IMR-90 (cell line): ENCODE results near the gene NDUFB4. TPM values are rescaled to one million over a fixed set of nuclear protein-coding genes. Genes with fewer than 3 reads are reported as not detected.

Experiments used
- ATAC-seq: fragments of 200-7000 bp; cut with Tn5 transposase; 2 replicates; pipeline ENCODE4 v1.9.1; 2020; ENCODE audit warnings: low read depth, mild to moderate bottlenecking, moderate library complexity
- BruUV-seq: library from RNA; stranded (reverse); fragments of 400-500 nt; replicated peaks from 2 replicates; lab custom pipeline; 2021; lab: Mats Ljungman, UMichigan
- CTCF ChIA-PET: fragments of 300-600 bp; formaldehyde crosslinking; extraction: SDS; loops from one replicate; lab custom pipeline; 2021; ENCODE audit warnings: antibody characterized with exemption; lab: Yijun Ruan, JAX
- POLR2A ChIA-PET: fragments of 300-600 bp; sonication (Branson Sonifier 250); formaldehyde crosslinking; loops from one replicate; lab custom pipeline; 2022; ENCODE audit warnings: antibody characterized with exemption; ENCODE audit not compliant: unreplicated experiment; lab: Charles Lee
- DNase-seq: peaks from one replicate; pipeline ENCODE4 v3.0.0; 2013
- H2AFZ ChIP-seq: replicated peaks from 2 replicates; pipeline ENCODE3; 2013; ENCODE audit warnings: low read length, mild to moderate bottlenecking; ENCODE audit not compliant: poor library complexity
- H2AK5ac ChIP-seq: 2 replicates; pipeline ENCODE4 v1.6.1; 2013; ENCODE audit warnings: low read depth, low read length, inconsistent platforms
- H2AK9ac ChIP-seq: replicated peaks from 2 replicates; pipeline ENCODE3; 2013; ENCODE audit warnings: mild to moderate bottlenecking, low read depth, low read length, moderate library complexity; ENCODE audit not compliant: poor library complexity
- H2BK120ac ChIP-seq: 2 replicates; pipeline ENCODE4 v1.6.1; 2013; ENCODE audit warnings: low read depth, low read length, inconsistent platforms
- H2BK15ac ChIP-seq: 3 replicates; pipeline ENCODE4 v1.6.1; 2013; ENCODE audit warnings: low read depth, low read length, inconsistent platforms
- H2BK20ac ChIP-seq: 2 replicates; pipeline ENCODE4 v1.6.1; 2013; ENCODE audit warnings: low read depth, mild to moderate bottlenecking, inconsistent platforms, low read length, moderate library complexity
- H2BK5ac ChIP-seq: 2 replicates; pipeline ENCODE4 v1.6.1; 2013; ENCODE audit warnings: mild to moderate bottlenecking, low read depth, low read length, inconsistent platforms; ENCODE audit not compliant: poor library complexity, severe bottlenecking
- H3K14ac ChIP-seq: replicated peaks from 2 replicates; pipeline ENCODE4 v1.6.1; 2013; ENCODE audit warnings: low read depth, low read length, inconsistent platforms
- H3K18ac ChIP-seq: 2 replicates; pipeline ENCODE4 v1.6.1; 2013; ENCODE audit warnings: low read depth, low read length, control low read depth
- H3K23ac ChIP-seq: 2 replicates; pipeline ENCODE4 v1.6.1; 2013; ENCODE audit warnings: low read depth, low read length, inconsistent platforms
- H3K27ac ChIP-seq: 2 replicates; pipeline ENCODE4 v1.5.1; 2013; ENCODE audit warnings: mild to moderate bottlenecking, control low read depth, low read length; ENCODE audit not compliant: insufficient read depth
- H3K27me3 ChIP-seq: 2 replicates; pipeline ENCODE4 v1.6.1; 2013; ENCODE audit warnings: low read length; ENCODE audit not compliant: control insufficient read depth, insufficient read depth
- H3K36me3 ChIP-seq: 2 replicates; pipeline ENCODE4 v1.6.1; 2013; ENCODE audit warnings: low read length, mixed read lengths; ENCODE audit not compliant: control insufficient read depth, insufficient read depth
- H3K4ac ChIP-seq: 2 replicates; pipeline ENCODE4 v1.6.1; 2013; ENCODE audit warnings: low read depth, low read length, inconsistent platforms
- H3K4me1 ChIP-seq: 2 replicates; pipeline ENCODE4 v1.6.1; 2013; ENCODE audit warnings: low read length, mixed read lengths; ENCODE audit not compliant: control insufficient read depth, insufficient read depth
- H3K4me2 ChIP-seq: 2 replicates; pipeline ENCODE4 v1.6.1; 2013; ENCODE audit warnings: low read depth, mild to moderate bottlenecking, control low read depth, low read length, moderate library complexity
- H3K4me3 ChIP-seq: 2 replicates; pipeline ENCODE4 v1.5.1; 2013; ENCODE audit warnings: low read depth, mild to moderate bottlenecking, control low read depth, low read length, moderate library complexity; ENCODE audit not compliant: insufficient read depth
- H3K56ac ChIP-seq: 2 replicates; pipeline ENCODE4 v1.6.1; 2013; ENCODE audit warnings: low read length, inconsistent platforms; ENCODE audit not compliant: insufficient read depth; ENCODE audit errors: extremely low read depth
- H3K79me1 ChIP-seq, 2 experiments: 2 replicates each; pipeline ENCODE4 v1.6.1; 2013; ENCODE audit warnings: low read length in 2 of 2, inconsistent platforms in 1 of 2, low read depth in 1 of 2
- H3K9ac ChIP-seq: 2 replicates; pipeline ENCODE4 v1.6.1; 2013; ENCODE audit warnings: low read depth, low read length, control low read depth
- H3K9me1 ChIP-seq: 2 replicates; pipeline ENCODE4 v1.6.1; 2013; ENCODE audit warnings: low read length, inconsistent platforms; ENCODE audit not compliant: insufficient read depth
- H3K9me3 ChIP-seq: 2 replicates; pipeline ENCODE4 v1.6.1; 2013; ENCODE audit warnings: low read length; ENCODE audit not compliant: control insufficient read depth, insufficient read depth
- H4K20me1 ChIP-seq: 2 replicates; pipeline ENCODE4 v1.6.1; 2013; ENCODE audit warnings: low read length, inconsistent platforms; ENCODE audit not compliant: insufficient read depth
- H4K5ac ChIP-seq: 2 replicates; pipeline ENCODE4 v1.6.1; 2013; ENCODE audit warnings: mild to moderate bottlenecking, low read depth, low read length, control low read depth
- H4K8ac ChIP-seq, 2 experiments: 2 replicates each; pipeline ENCODE4 v1.6.1; 2013; ENCODE audit warnings: low read depth in 2 of 2, low read length in 2 of 2, control low read depth in 1 of 2, inconsistent platforms in 1 of 2
- H4K91ac ChIP-seq: 2 replicates; pipeline ENCODE4 v1.6.1; 2013; ENCODE audit warnings: low read depth, low read length, inconsistent platforms; ENCODE audit not compliant: insufficient read depth
- BHLHE40 ChIP-seq: fragments of 150-350 bp; IDR thresholded peaks from 2 replicates; pipeline ENCODE4 v1.6.1; 2016; ENCODE audit warnings: mild to moderate bottlenecking, low read depth, low read length
- CEBPB ChIP-seq: IDR thresholded peaks from 2 replicates; pipeline ENCODE4 v1.6.1; 2012; ENCODE audit warnings: low read depth, low read length, improper control_type of control experiment
- CHD1 ChIP-seq: IDR thresholded peaks from 2 replicates; pipeline ENCODE4 v1.6.1; 2012; ENCODE audit warnings: low read depth, low read length, improper control_type of control experiment
- FOS ChIP-seq: fragments of 150-350 bp; IDR thresholded peaks from 2 replicates; pipeline ENCODE4 v1.6.1; 2016; ENCODE audit warnings: low read depth, low read length
- MAFK ChIP-seq: IDR thresholded peaks from 2 replicates; pipeline ENCODE4 v1.6.1; 2012; ENCODE audit warnings: low read depth, low read length, improper control_type of control experiment
- MAZ ChIP-seq: IDR thresholded peaks from 2 replicates; pipeline ENCODE4 v1.6.1; 2012; ENCODE audit warnings: low read depth, mild to moderate bottlenecking, low read length, improper control_type of control experiment, moderate library complexity, borderline replicate concordance
- MXI1 ChIP-seq: IDR thresholded peaks from 2 replicates; pipeline ENCODE4 v1.6.1; 2012; ENCODE audit warnings: low read depth, mild to moderate bottlenecking, low read length, moderate library complexity, borderline replicate concordance
- NFE2L2 ChIP-seq: fragments of 150-350 bp; IDR thresholded peaks from 2 replicates; pipeline ENCODE4 v1.6.1; 2016; ENCODE audit warnings: low read depth, mild to moderate bottlenecking, low read length
- POLR2A ChIP-seq: IDR thresholded peaks from 2 replicates; pipeline ENCODE4 v1.6.1; 2012; ENCODE audit warnings: mild to moderate bottlenecking, low read depth, low read length
- RAD21 ChIP-seq: IDR thresholded peaks from 2 replicates; pipeline ENCODE4 v1.6.1; 2012; ENCODE audit warnings: low read length, improper control_type of control experiment
- RCOR1 ChIP-seq: IDR thresholded peaks from 2 replicates; pipeline ENCODE4 v1.6.1; 2012; ENCODE audit warnings: mild to moderate bottlenecking, low read length, improper control_type of control experiment; ENCODE audit not compliant: insufficient replicate concordance
- RFX5 ChIP-seq: IDR thresholded peaks from 2 replicates; pipeline ENCODE4 v1.8.0; 2012; ENCODE audit warnings: low read depth, mild to moderate bottlenecking, low read length, moderate library complexity
- SMC3 ChIP-seq: fragments of 150-350 bp; IDR thresholded peaks from 2 replicates; pipeline ENCODE4 v1.6.1; 2016; ENCODE audit warnings: low read depth, mild to moderate bottlenecking, antibody characterized with exemption, low read length, moderate library complexity
- WGBS, 2 experiments: methylation state at CpG; one replicate each; pipeline versions ENCODE4 v1.1.5 to v1.1.7; 2013; ENCODE audit warnings: missing lambda C conversion rate in 2 of 2; ENCODE audit not compliant: insufficient read length in 1 of 2; ENCODE audit errors: extremely low coverage in 2 of 2; 5-methylcytosine and 5-hydroxymethylcytosine counted together
- dilution Hi-C: fragments of 300-500 bp; cut with HindIII; formaldehyde crosslinking; loops from one replicate; pipeline ENCODE4 v1.14.3; 2018; ENCODE audit warnings: low sequenced_read_pairs; ENCODE audit not compliant: unreplicated experiment
- in situ Hi-C: fragments of 300-500 bp; cut with MboI; formaldehyde crosslinking; loops from 3 replicates; pipeline ENCODE4 v1.14.3; 2019; ENCODE audit warnings: low sequenced_read_pairs, inconsistent platforms, mixed read lengths
- intact Hi-C: fragments of 100-400 bp; cut with micrococcal nuclease; formaldehyde crosslinking; loops from 2 replicates; pipeline ENCODE4 v1.10.0; 2022
- polyA plus RNA-seq, 3 experiments: library from polyadenylated mRNA; depleted of rRNA; stranded (reverse); fragments of >200 nt; gene quantifications; 2 replicates each; pipeline ENCODE4 v1.2.3, GENCODE V29; 2012; ENCODE audit warnings: low replicate concordance in 1 of 3
- total RNA-seq: library from RNA; depleted of rRNA; stranded (reverse); fragments of >200 nt; gene quantifications from 2 replicates; pipeline ENCODE4 v1.2.3, GENCODE V29; 2012
- TF ChIP-seq, protein P1 (sequence below): conservative IDR thresholded peaks from 2 replicates; pipeline ENCODE4 v1.5.1; 2012; ENCODE audit warnings: mild to moderate bottlenecking, low read depth, low read length, improper control_type of control experiment
- TF ChIP-seq, protein P2 (sequence below): fragments of 150-350 bp; IDR thresholded peaks from 2 replicates; pipeline ENCODE4 v1.6.1; 2017; ENCODE audit warnings: mild to moderate bottlenecking, antibody characterized with exemption, low read length, low read depth
- TF ChIP-seq, protein P3 (sequence below): fragments of 150-350 bp; IDR thresholded peaks from 2 replicates; pipeline ENCODE4 v1.6.1; 2016; ENCODE audit warnings: low read depth, mild to moderate bottlenecking, low read length, moderate library complexity, borderline replicate concordance

Gene NDUFB4
- total and polyA plus RNA-seq, 2 of the 4 experiments (the other 2 are of a cell fraction) = 53.9 to 278 TPM

DNA sequence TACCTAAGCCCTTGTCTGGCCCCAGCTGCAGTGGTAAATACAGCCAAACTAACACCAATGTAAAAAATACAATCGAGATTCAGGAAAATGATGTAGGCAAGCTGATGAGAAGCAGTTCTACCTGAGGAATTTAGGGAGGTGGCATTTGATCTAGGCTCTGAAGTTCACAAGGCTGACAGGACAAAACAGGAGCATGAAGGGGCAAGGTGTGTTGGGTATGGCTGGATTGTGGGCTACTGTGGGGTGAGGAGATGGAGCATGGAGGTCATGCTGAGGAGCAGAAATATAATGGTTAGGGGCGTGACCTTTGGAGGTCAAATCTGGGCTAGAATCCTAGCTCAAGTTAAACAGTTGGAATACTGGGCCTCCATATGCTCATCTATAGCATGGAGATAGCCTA is 6.5 kb downstream of the NDUFB4 start:
- H3K18ac ChIP-seq = no peak overlapping the region
- no peak for DNase-seq
- no peak overlapping the region for H3K27ac ChIP-seq
- no peak overlapping the region for H2BK5ac ChIP-seq
- H3K23ac ChIP-seq = no peak overlapping the region
- no peak overlapping the region for H3K4me3 ChIP-seq
- H2AK9ac ChIP-seq = no peak overlapping the region
- no peak overlapping the region for H3K4ac ChIP-seq
- no peak overlapping the region for H2AFZ ChIP-seq
- H4K91ac ChIP-seq = no peak overlapping the region
- H2BK120ac ChIP-seq = no peak overlapping the region
- H4K5ac ChIP-seq = no peak overlapping the region
- H4K8ac ChIP-seq = no peak overlapping the region
- intact Hi-C loops (no loop called here), in situ Hi-C loops (no loop called here), dilution Hi-C loops (no loop called here)
- H3K9ac ChIP-seq = no peak overlapping the region
- H2AK5ac ChIP-seq = no peak overlapping the region
- BruUV-seq = no TSS peak
- WGBS, 2 experiments = no CpG with 5 or more reads among the region's 2 CpGs
- H3K36me3 ChIP-seq = peaks cover 16% of the 10 kb centered on the region
- peaks cover 3% of the 10 kb centered on the region; the same call in 1 of the 2 replicates for H4K20me1 ChIP-seq
- H3K9me1 ChIP-seq = peaks cover 6% of the 10 kb centered on the region; the same call in 1 of the 2 replicates
- CTCF ChIA-PET = interaction anchor here (1.2 kb wide), 1 partner anchor 35 kb away, joined by 3 read pairs; no protein-coding TSS in a partner anchor
- H2BK20ac ChIP-seq = no peak overlapping the region
- no peak overlapping the region for H3K4me2 ChIP-seq
- POLR2A ChIA-PET = no interaction called here
- TF ChIP-seq, protein P1, sequence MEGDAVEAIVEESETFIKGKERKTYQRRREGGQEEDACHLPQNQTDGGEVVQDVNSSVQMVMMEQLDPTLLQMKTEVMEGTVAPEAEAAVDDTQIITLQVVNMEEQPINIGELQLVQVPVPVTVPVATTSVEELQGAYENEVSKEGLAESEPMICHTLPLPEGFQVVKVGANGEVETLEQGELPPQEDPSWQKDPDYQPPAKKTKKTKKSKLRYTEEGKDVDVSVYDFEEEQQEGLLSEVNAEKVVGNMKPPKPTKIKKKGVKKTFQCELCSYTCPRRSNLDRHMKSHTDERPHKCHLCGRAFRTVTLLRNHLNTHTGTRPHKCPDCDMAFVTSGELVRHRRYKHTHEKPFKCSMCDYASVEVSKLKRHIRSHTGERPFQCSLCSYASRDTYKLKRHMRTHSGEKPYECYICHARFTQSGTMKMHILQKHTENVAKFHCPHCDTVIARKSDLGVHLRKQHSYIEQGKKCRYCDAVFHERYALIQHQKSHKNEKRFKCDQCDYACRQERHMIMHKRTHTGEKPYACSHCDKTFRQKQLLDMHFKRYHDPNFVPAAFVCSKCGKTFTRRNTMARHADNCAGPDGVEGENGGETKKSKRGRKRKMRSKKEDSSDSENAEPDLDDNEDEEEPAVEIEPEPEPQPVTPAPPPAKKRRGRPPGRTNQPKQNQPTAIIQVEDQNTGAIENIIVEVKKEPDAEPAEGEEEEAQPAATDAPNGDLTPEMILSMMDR = no peak
- TF ChIP-seq FOS = no peak
- no peak for TF ChIP-seq RAD21
- no peak for TF ChIP-seq MAFK
- no peak for TF ChIP-seq POLR2A
- TF ChIP-seq NFE2L2 = no peak
- no peak for TF ChIP-seq CHD1
- no peak for TF ChIP-seq MAZ
- TF ChIP-seq, protein P2, sequence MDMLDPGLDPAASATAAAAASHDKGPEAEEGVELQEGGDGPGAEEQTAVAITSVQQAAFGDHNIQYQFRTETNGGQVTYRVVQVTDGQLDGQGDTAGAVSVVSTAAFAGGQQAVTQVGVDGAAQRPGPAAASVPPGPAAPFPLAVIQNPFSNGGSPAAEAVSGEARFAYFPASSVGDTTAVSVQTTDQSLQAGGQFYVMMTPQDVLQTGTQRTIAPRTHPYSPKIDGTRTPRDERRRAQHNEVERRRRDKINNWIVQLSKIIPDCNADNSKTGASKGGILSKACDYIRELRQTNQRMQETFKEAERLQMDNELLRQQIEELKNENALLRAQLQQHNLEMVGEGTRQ = no peak
- no peak for TF ChIP-seq RCOR1
- TF ChIP-seq BHLHE40 = no peak
- no peak for TF ChIP-seq MXI1
- TF ChIP-seq CEBPB = no peak
- TF ChIP-seq RFX5 = no peak
- no peak for TF ChIP-seq SMC3
- TF ChIP-seq, protein P3, sequence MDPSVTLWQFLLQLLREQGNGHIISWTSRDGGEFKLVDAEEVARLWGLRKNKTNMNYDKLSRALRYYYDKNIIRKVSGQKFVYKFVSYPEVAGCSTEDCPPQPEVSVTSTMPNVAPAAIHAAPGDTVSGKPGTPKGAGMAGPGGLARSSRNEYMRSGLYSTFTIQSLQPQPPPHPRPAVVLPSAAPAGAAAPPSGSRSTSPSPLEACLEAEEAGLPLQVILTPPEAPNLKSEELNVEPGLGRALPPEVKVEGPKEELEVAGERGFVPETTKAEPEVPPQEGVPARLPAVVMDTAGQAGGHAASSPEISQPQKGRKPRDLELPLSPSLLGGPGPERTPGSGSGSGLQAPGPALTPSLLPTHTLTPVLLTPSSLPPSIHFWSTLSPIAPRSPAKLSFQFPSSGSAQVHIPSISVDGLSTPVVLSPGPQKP = no peak
- no peaks in the 10 kb centered on the region for H3K9me3 ChIP-seq
- H3K79me1 ChIP-seq = peaks cover 7 to 17% of the 10 kb centered on the region in 2 experiments
- H2BK15ac ChIP-seq = no peak overlapping the region
- no peak overlapping the region for H3K14ac ChIP-seq
- no peaks in the 10 kb centered on the region for H3K4me1 ChIP-seq
- H3K27me3 ChIP-seq = no peaks in the 10 kb centered on the region
- no peak overlapping the region for H3K56ac ChIP-seq
- ATAC-seq = no peak
